Activated CD4-positive, CD25-positive, alpha-beta regulatory T cell treated with anti-CD3 and anti-CD28 coated beads, Interleukin-2, amount 50 U/mL, for 16 hours (primary cell): ENCODE results near the gene ZYG11A.
A peak's percentile ranks its signal among the peaks of the same experiment; 100 is the strongest.
"Not testable (repeated sequence)": the region's sequence is repeated elsewhere in the genome, so short reads cannot be mapped to it uniquely, and the experiment has no call there.

ENCODE experiments used
- DNase-seq: peaks from one replicate; pipeline ENCODE4 v3.0.0-alpha.2; 2020; ENCODE audit warnings: low read depth, low spot score

The ZYG11A gene

DNA sequence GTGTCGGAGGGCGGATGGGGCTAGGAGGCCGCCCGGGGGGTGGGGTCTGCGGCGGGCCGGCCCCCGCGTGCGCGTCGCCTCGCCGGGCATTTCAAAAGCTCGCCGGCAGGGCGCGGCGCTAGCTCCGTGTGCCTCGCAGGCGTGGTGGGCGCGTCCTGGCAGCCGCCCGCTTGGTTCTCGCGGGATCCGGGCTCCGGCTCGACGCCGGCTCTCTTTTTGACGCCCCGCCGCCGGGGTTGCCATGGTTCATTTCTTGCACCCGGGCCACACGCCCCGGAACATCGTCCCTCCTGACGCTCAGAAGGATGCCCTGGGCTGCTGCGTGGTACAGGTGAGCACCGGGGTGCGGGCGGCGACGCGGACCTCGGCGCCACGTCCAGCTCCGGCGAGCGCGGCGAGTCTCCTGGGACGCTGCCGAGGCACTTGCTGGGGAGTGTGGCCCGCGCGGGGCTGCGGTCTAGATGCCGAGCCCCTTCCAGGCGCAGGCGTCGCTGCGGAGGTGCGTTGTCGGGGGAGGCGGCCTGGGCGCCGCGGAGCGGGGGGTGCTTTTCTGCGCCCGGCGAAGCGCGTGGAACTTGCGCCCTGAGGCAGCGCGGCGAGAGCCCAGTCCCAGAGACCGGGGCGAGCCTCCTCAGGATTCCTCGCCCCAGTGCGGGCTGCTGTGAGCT, at the start of gene ZYG11A:
Gene ZYG11A (plus strand): TSS at position 118 of the 668 bp plus-strand sequence. CDS start 124 bp downstream, at position 242.
- DNase-seq: peak; percentile 23

GRCh38 chr1:52793717-52794116, 48.8 kb upstream of the ZYG11A start:
- not testable (repeated sequence) for DNase-seq

- DNase-seq: no peak
These were observed 47.1 kb upstream of the ZYG11A start for GRCh38 chr1:52795464-52795863.

- no peak for DNase-seq
These were observed 44.2 kb upstream of the ZYG11A start for GRCh38 chr1:52798331-52798730.

DNA sequence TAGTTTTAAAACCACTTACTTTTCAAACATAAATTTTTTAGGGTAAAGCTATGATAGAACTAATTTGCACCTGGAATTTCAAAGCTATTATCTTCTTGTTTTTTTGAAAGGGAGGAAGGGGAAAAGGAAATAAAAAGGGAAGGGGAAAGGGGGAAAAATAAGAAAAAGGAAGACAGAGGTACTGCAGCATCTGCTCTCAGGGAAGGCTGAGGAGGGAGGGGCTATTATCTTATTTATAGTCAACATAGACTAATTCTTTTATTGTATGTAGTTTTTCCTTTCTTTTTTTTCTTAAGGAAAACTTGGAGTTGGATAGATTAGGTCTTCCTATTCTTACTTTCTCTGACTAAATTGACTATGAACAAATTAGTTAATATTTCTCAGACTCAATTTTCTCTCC, 41.5 kb upstream of the ZYG11A start:
- DNase-seq: no peak

DNA sequence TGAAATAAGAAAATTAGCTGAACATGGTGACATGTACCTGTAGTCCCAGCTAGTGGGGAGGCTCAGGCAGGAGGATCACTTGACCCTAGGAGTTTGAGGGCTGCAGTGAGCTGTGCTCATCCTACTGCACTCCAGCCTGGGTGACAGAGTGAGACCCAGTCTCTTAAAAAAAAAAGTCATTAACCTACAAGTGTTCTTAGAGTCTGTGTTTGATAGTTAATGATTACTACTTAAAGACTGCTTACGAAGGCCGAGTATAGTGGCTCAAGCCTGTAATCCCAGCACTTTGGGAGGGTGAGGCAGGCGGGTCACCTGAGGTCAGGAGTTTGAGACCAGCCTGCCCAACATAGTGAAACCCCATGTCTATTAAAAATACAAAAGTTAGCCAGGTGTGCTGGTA, 38.5 kb upstream of the ZYG11A start:
- DNase-seq: not testable (repeated sequence)

GRCh38 chr1:52814465-52814864, 28.1 kb upstream of the ZYG11A start:
- no peak for DNase-seq

GRCh38 chr1:52820830-52821229, 21.7 kb upstream of the ZYG11A start:
- DNase-seq: not testable (repeated sequence)

DNA sequence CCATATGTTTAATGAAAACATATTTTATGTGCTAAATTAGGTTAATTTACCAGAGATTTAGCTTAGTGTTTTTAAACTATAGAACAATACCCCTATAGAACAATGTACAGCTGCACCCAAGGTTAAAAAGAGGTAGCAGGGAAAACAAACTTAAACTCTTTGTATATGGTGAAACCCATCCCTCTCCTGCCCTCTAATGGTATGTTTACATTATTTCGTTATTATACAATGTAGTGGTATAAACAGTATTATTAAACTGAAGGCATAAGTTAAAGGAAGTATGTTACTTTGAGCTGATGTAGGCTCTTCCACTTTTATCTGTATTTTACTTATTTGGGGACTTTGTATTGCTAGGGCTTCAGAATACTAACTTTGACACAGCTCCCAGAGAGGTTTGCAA, 16.7 kb upstream of the ZYG11A start:
- no peak for DNase-seq

GRCh38 chr1:52834798-52835197, 7.8 kb upstream of the ZYG11A start:
- DNase-seq: no peak

DNA sequence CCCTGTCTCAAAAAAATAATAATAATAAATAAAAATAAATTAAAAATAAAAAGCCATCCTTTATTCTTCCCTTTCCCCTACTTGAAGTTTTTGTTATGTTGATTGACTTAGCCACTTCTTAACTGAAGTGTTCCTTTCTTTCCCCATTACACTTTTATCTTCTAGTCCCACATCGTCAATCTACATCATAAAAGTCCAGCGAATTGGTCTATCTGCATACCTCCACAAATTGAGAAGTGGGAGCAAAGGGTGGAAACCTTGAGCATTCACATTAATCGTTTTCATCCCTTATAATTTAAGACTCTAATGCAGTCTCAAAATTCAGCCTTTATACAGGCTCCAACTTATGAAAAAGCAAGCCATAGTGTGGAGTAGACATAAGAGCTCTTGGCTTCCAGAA, 6.5 kb upstream of the ZYG11A start:
- no peak for DNase-seq

- DNase-seq: not testable (repeated sequence)
These were observed 3.4 kb upstream of the ZYG11A start for GRCh38 chr1:52839175-52839574.

GRCh38 chr1:52845119-52845518, 2.6 kb downstream of the ZYG11A start:
- not testable (repeated sequence) for DNase-seq

DNA sequence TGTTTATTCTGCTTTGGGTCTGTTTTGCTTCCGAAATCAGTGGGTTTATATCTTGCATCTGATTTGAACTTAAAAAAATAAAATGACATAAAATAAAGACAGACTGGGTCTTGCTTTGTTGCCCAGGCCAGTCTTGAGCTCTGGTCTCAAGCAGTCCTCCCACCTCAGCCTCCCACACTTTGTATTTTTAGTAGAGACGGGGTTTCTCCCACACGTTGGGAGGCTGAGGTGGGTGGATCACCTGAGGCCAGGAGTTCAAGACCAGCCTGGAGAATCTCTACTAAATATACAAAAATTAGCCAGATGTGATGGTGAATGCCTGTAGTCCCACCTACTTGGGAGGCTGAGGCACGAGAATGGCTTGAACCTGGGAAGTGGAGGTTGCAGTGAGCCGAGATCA, 5.9 kb downstream of the ZYG11A start:
- DNase-seq: no peak

- DNase-seq: no peak
These were observed 8.4 kb downstream of the ZYG11A start for GRCh38 chr1:52850951-52851350.

DNA sequence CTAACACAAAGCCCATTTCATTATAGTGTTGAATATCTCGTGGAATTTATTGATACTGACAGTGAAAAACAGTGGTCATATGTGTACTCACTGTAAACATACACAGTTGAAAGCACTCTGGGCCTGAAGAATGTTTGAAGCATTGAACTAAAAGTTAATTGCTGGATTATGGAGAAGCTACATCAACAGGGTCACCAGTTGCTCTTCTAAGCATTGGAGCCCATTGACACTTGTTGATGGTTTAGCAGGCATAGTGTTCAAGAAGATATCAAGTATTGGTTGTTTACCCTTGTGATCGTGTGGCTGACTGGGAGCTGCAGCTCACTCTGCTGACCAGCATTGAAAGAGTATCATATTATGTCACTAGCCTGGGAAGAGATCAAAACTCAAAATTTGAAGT, 10.3 kb downstream of the ZYG11A start:
- no peak for DNase-seq

DNA sequence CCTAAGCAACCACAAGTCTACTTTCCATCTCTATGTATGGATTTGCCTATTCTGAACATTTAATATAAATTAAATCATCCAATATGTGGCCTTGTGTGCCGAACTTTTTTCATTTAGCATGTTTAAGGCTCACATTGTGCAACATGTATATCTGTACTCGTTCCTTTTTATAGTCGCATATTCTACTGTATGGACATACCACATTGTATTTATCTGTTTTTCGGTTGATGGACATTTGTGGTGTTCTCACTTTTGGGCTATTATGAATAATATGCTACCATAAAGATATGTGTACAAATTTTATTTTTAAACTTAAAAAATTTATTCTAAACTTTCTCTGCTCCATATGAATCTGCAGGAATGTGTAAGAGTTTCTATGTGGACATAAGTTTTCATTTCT, 13.0 kb downstream of the ZYG11A start:
- DNase-seq: no peak

GRCh38 chr1:52856026-52856425, 13.5 kb downstream of the ZYG11A start:
- no peak for DNase-seq

- DNase-seq: no peak
These were observed 14.9 kb downstream of the ZYG11A start for GRCh38 chr1:52857443-52857842.

DNA sequence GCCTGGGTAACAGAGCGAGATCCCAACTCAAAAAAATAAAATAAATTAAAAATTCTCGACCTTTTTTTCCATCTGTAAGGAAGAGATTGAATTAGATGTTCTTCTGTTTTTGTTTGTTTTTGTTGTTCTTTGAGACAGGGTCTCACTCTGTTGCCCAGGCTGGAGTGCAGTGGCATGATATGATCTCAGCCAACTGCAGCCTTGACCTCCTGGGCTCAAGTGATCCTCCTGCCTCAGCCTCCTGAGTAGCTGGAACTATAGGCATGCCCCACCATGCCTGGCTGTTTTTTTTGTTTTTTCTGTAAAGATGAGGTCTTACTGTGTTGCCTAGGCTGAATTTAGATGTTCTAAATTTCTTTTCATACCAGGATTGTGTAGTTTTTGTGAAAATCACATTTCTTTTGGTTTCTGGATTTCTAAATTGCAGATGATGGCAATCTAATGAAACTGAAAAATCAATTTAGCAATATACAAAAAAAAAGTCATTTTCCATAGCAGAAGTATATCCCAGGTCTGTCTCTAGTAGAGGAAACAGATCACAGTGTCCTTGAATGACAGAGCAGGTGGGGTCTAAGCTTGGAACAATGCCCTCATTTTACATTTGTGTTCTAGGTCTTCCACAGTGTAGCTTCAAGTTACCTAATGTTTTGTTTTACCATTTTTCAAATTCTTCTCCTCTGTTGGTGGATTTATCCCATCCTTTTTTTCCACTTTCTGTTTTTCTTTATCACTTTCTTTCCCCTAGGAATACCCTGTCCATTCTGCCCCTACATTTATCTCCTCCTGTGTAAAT, 20.3 kb downstream of the ZYG11A start:
- no peak for DNase-seq

- DNase-seq: no peak
These were observed 24.7 kb downstream of the ZYG11A start for GRCh38 chr1:52867087-52867863.

- not testable (repeated sequence) for DNase-seq
These were observed 27.2 kb downstream of the ZYG11A start for GRCh38 chr1:52869727-52870126.
